Omental fat pad (tissue), 4 donors: ENCODE data around the gene GULP1. TPM values are rescaled to one million over a fixed set of nuclear protein-coding genes. Genes with fewer than 3 reads are reported as not detected.

Experiments
- ATAC-seq: fragments of 150-250 bp; one replicate; pipeline ENCODE4 v1.9.1; 2016; ENCODE audit warnings: mild to moderate bottlenecking, moderate library complexity; ENCODE audit not compliant: low FRiP score
- DNase-seq: peaks from one replicate; pipeline ENCODE4 v3.0.0-alpha.2; 2019; ENCODE audit warnings: low spot score
- total RNA-seq, 4 donors: library from RNA; depleted of rRNA; stranded (reverse); fragments of >200 nt; gene quantifications; one replicate each; pipeline ENCODE4 v1.1.0, GENCODE V29; 2016
- TF ChIP-seq, protein P1 (sequence below), 3 donors: fragments of 450-650 bp; IDR thresholded peaks; one replicate each; pipeline ENCODE4 v1.5.1; 2016 to 2017; ENCODE audit warnings: antibody characterized with exemption in 3 of 3, mild to moderate bottlenecking in 3 of 3, moderate library complexity in 2 of 3

Gene GULP1
- total RNA-seq, 4 donors from 2014 or later = 14.1 to 31.5 (median 16.5) TPM

DNA sequence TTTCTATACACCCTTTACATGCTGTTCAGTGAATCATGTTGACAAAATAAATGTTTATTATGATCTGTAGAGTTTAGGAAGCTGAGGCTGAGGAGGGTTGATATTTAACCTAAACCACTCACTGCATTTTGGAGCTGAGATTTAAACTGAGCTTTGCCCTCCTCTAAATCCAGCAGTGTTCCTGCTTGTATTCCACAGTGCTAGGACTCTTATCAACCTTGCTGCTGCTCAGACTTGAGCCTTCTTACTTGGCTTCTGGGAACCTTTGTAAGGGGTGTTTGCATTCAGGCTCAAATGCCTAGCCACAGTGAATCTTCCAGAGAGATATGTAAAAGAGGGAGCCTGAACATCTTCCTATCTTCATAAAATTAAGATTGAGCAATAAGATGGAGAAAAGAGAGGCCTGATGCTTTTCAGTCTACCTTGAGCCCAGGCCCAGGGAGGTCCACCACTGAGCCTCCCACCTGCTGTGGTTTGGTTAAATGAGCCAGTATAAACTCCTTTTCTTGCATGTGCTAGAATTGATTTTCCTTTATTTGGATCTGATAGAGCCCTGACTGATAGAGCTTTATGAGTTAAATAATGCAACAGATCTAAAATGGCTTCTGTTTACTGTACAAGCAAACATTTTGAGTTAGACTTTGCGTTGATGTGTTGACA lies 149.7 kb downstream of the GULP1 start:
- ATAC-seq = no peak
- DNase-seq = no peak
- TF ChIP-seq, protein P1, sequence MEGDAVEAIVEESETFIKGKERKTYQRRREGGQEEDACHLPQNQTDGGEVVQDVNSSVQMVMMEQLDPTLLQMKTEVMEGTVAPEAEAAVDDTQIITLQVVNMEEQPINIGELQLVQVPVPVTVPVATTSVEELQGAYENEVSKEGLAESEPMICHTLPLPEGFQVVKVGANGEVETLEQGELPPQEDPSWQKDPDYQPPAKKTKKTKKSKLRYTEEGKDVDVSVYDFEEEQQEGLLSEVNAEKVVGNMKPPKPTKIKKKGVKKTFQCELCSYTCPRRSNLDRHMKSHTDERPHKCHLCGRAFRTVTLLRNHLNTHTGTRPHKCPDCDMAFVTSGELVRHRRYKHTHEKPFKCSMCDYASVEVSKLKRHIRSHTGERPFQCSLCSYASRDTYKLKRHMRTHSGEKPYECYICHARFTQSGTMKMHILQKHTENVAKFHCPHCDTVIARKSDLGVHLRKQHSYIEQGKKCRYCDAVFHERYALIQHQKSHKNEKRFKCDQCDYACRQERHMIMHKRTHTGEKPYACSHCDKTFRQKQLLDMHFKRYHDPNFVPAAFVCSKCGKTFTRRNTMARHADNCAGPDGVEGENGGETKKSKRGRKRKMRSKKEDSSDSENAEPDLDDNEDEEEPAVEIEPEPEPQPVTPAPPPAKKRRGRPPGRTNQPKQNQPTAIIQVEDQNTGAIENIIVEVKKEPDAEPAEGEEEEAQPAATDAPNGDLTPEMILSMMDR (IDR thresholded peaks at IDR 0.05) = no peak

DNA sequence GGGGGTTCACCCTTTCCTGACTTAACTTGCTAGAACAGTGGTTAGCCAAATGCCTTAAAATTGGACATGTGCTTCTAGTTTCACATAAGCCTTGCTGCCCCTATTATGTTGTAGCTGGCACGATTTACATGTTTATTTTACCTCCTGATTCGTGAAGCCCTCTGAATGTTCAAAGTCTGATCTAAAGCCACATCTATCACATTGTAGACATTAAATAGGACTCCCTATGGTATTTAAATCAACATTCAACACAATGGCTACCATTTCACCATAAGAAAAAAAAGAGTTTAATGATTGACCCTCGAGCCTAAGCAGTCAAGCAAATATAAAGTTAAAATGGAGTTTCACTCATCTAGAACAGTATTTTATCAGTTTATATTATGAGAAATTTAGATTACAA lies 151.5 kb downstream of the GULP1 start:
- ATAC-seq (no peak), DNase-seq (no peak)
- TF ChIP-seq, protein P1 (IDR thresholded peaks at IDR 0.05) = no peak

DNA sequence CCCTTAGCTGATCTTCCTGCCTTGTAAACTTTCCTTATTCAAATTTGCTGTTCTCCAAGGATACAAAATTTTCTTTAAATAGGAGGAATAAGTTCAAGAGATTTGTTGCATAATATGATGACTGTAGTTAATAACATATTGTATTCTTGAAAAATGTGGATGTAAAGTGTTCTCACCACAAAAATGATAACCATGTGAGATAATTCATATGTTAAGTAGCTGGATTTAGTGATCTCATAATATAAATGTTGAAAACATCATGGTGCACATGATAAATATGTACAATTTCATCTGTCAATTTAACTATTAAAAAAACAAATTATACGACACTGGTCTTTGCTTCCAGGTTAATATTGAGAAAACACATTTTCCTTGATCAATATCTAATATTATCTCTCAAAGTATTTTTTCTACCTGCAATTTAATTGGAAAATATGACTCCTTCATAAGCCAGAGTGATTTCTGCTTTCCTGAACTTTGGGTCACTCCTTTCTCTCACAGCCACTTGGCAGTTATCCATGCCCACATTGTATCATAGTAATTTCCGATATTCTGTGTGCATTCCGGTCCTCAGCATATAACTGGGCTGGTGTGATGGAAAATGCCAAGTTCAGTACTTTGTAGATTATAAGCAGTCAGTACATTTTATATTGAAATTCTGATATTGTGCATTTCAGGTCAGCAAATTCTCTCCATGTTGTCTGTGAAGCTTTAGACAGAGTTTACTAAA lies 152.6 kb downstream of the GULP1 start:
- TF ChIP-seq, protein P1 (IDR thresholded peaks at IDR 0.05) = no peak
- ATAC-seq (no peak), DNase-seq (no peak)

GRCh38 chr2:188449561-188449960 lies 157.9 kb downstream of the GULP1 start:
- DNase-seq (no peak), ATAC-seq (no peak)
- TF ChIP-seq, protein P1 (IDR thresholded peaks at IDR 0.05) = no peak

- DNase-seq = no peak
- TF ChIP-seq, protein P1 (IDR thresholded peaks at IDR 0.05) = no peak
- no peak for ATAC-seq
These were observed 158.3 kb downstream of the GULP1 start for GRCh38 chr2:188449971-188450370.

- no peak for ATAC-seq
- TF ChIP-seq, protein P1 (IDR thresholded peaks at IDR 0.05) = no peak
- no peak for DNase-seq
These were observed 159.2 kb downstream of the GULP1 start for GRCh38 chr2:188450732-188451483.
